ENCODE measurements around the gene SCPEP1.

DNA sequence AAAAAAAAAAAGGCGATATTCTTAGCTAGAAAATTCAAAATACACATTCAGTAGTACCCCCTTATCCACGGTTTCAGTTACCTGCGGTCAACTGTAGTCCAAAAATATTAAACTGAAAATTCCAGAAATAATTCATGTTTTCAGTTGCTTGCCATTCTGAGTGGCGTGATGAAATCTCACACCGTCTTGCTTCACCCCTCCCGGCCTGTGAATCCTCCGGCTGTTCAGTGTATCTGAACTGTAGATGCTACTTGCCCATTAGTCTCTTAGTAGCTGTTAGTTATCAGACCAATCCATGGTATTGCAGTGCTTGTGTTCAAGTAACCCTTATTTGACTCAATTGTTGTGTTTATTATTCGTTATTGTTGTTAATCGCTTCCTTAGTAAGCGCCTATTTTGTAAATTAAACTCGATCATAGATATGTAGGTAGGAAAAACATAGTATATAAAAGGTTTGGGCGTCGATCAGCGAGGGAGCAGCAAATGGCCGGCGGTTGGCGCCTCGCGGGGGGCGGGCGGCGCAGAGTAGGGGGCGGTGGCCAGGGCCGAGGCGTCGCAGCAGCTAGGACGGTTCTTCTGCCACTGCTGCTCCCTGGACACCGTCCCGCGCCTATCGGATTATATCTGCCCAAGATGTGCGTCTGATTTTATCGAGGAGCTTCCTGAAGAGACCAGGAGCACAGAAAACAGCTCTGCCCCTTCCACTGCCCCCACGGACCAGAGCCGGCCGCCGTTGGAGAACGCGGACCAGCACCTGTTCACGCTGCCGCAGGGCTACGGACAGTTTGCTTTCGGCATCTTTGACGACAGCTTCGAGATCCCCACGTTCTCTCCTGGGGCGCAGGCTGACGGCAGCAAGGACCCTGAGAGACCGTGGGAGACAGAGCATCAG lies 67.3 kb downstream of the SCPEP1 start:
- no peak for TF ChIP-seq POLR2A (IDR thresholded peaks at IDR 0.05)
- TF ChIP-seq, protein P1, sequence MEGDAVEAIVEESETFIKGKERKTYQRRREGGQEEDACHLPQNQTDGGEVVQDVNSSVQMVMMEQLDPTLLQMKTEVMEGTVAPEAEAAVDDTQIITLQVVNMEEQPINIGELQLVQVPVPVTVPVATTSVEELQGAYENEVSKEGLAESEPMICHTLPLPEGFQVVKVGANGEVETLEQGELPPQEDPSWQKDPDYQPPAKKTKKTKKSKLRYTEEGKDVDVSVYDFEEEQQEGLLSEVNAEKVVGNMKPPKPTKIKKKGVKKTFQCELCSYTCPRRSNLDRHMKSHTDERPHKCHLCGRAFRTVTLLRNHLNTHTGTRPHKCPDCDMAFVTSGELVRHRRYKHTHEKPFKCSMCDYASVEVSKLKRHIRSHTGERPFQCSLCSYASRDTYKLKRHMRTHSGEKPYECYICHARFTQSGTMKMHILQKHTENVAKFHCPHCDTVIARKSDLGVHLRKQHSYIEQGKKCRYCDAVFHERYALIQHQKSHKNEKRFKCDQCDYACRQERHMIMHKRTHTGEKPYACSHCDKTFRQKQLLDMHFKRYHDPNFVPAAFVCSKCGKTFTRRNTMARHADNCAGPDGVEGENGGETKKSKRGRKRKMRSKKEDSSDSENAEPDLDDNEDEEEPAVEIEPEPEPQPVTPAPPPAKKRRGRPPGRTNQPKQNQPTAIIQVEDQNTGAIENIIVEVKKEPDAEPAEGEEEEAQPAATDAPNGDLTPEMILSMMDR (IDR thresholded peaks at IDR 0.05), result no peak
